Keratinocyte (primary cell): ENCODE results near the gene SBNO2. TPM values are rescaled to one million over a fixed set of nuclear protein-coding genes. Genes with fewer than 3 reads are reported as not detected.

Experiments used
- DNase-seq: peaks from one replicate; pipeline ENCODE4 v3.0.0-alpha.2; 2011; ENCODE audit warnings: low read depth, missing footprints, low spot score
- FAIRE-seq: peaks from 2 replicates; lab custom pipeline; 2011; peaks lifted over from hg19 to GRCh38; lab: Jason Lieb, UNC
- H2AFZ ChIP-seq: 2 replicates; pipeline ENCODE4 v1.6.0; 2012; ENCODE audit warnings: low read length, control low read depth, inconsistent platforms; ENCODE audit not compliant: control insufficient read depth
- H3K27ac ChIP-seq: 2 replicates; pipeline ENCODE4 v1.5.1; 2011; ENCODE audit warnings: low read length; ENCODE audit not compliant: control insufficient read depth, insufficient read depth
- H3K27me3 ChIP-seq: 3 replicates; pipeline ENCODE4 v1.6.0; 2011; ENCODE audit warnings: low read length; ENCODE audit not compliant: control insufficient read depth, insufficient read depth; ENCODE audit errors: extremely low read depth
- H3K36me3 ChIP-seq, 2 experiments: 2 replicates in 1 of 2; 3 replicates in 1 of 2; pipeline ENCODE4 v1.5.1; 2011; ENCODE audit warnings: low read length in 2 of 2, mild to moderate bottlenecking in 1 of 2; ENCODE audit not compliant: control insufficient read depth in 2 of 2, insufficient read depth in 2 of 2; ENCODE audit errors: extremely low read depth in 1 of 2
- H3K4me1 ChIP-seq: 3 replicates; pipeline ENCODE4 v1.5.1; 2011; ENCODE audit warnings: low read length; ENCODE audit not compliant: control insufficient read depth, insufficient read depth; ENCODE audit errors: extremely low read depth
- H3K4me2 ChIP-seq: 3 replicates; pipeline ENCODE4 v1.6.0; 2011; ENCODE audit warnings: low read depth, low read length; ENCODE audit not compliant: control insufficient read depth, insufficient read depth; ENCODE audit errors: extremely low read depth
- H3K4me3 ChIP-seq, 3 experiments: fragments of 200-600 bp in 1 of 3; sonication (generic) in 1 of 3; 2 replicates in 2 of 3; 3 replicates in 1 of 3; pipeline ENCODE4 v1.5.1; 2011 to 2016; ENCODE audit warnings: low read length in 3 of 3, mild to moderate bottlenecking in 3 of 3, control low read depth in 2 of 3, inconsistent platforms in 1 of 3, low read depth in 1 of 3, mixed read lengths in 1 of 3, mixed run types in 1 of 3, moderate library complexity in 1 of 3; ENCODE audit not compliant: control insufficient read depth in 2 of 3, insufficient read depth in 2 of 3; ENCODE audit errors: extremely low read depth in 1 of 3
- H3K79me2 ChIP-seq: 2 replicates; pipeline ENCODE4 v1.6.0; 2012; ENCODE audit warnings: low read length; ENCODE audit not compliant: control insufficient read depth, insufficient read depth
- H3K9ac ChIP-seq: 3 replicates; pipeline ENCODE4 v1.6.0; 2011; ENCODE audit warnings: low read length; ENCODE audit not compliant: control insufficient read depth, insufficient read depth; ENCODE audit errors: extremely low read depth
- H3K9me1 ChIP-seq: 3 replicates; pipeline ENCODE4 v1.6.0; 2011; ENCODE audit warnings: low read length; ENCODE audit not compliant: control insufficient read depth, insufficient read depth; ENCODE audit errors: extremely low read depth
- H3K9me3 ChIP-seq: 2 replicates; pipeline ENCODE4 v1.5.1; 2012; ENCODE audit warnings: low read depth, low read length; ENCODE audit not compliant: control insufficient read depth
- H4K20me1 ChIP-seq: 3 replicates; pipeline ENCODE4 v1.6.0; 2011; ENCODE audit warnings: low read length; ENCODE audit not compliant: control insufficient read depth, insufficient read depth; ENCODE audit errors: extremely low read depth
- EZH2 ChIP-seq: IDR thresholded peaks from one replicate; pipeline ENCODE4 v1.6.1; 2012; ENCODE audit warnings: inconsistent platforms, mild to moderate bottlenecking, low read length, moderate library complexity
- dilution Hi-C: fragments of 300-500 bp; cut with MboI; formaldehyde crosslinking; loops from one replicate; pipeline ENCODE4 v1.7.0; 2020; ENCODE audit warnings: low sequenced_read_pairs; ENCODE audit not compliant: extremely low pct_ligation_motif_present
- polyA plus RNA-seq, 5 experiments: library from polyadenylated mRNA; depleted of rRNA in 3 of 5; stranded (reverse) in 3 of 5; stranded (forward) in 1 of 5; unstranded in 1 of 5; fragments of >200 nt; gene quantifications; 1 replicate in 1 of 5; 2 replicates in 3 of 5; 3 replicates in 1 of 5; pipeline versions ENCODE4 v1.2.1 to v1.2.3, GENCODE V29; 2011 to 2012; ENCODE audit warnings: missing spikeins in 2 of 5, low read depth in 1 of 5, low replicate concordance in 1 of 5
- TF ChIP-seq, protein P1 (sequence below), 3 experiments: IDR thresholded peaks in 1 of 3; conservative IDR thresholded peaks in 1 of 3; optimal IDR thresholded peaks in 1 of 3; 2 replicates in 2 of 3; 3 replicates in 1 of 3; pipeline versions ENCODE3 to v1.5.1; 2011; ENCODE audit warnings: low read length in 3 of 3, mild to moderate bottlenecking in 3 of 3, moderate library complexity in 2 of 3, control low read depth in 1 of 3, inconsistent platforms in 1 of 3; ENCODE audit not compliant: insufficient read depth in 2 of 3; ENCODE audit errors: extremely low read depth in 1 of 3

Gene SBNO2
- polyA plus RNA-seq, 1 donor (not counting 4 experiments of a cell fraction or from before 2014, with no cell fraction given): 10.9 TPM

DNA sequence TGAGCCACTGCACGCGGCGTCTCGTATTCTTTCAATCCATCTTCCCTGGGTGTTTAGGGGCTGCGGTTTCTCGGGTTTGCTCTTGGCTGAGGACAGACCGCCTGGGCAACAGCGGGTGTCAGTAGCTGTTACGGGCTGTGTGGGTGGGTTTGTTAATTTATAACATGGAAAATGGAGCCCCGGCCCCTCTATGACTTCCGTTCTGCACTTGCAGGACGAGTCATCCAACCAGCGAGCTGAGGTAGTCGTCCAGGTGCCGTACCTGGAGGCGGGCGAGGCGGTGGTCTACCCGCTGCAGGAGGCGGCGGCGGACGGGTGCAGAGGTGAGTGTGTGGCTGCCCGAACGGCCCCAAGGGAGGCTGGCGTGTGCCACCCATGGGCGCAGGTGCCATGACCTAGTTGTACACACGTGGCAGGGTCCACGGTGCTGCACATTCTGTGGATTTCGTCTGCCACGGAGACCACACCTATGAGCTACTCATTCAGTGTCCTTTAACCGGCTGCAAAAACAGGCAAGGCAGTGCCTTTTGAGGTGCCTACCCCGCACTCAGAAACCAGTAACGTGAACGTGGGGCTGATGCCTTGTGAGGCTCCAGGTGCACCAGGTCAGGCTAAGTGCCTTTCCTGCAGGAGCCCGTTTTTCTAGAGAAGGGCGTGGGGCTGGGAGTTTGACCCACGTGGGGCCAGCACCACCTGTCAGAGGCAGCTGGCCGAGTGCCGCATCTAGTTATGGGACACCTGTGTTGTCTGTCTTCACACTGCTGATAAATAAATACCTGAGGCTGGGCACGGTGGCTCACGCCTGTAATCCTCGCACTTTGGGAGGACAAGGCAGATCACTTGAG, 89.8 kb downstream of the SBNO2 start:
- dilution Hi-C loops: no loop called here
- Histone ChIP-seq H3K27me3 (no peaks in the 10 kb centered on the region), H3K4me1 (peaks cover 4% of the 10 kb centered on the region), H3K9me1 (no peaks in the 10 kb centered on the region), H4K20me1 (no peaks in the 10 kb centered on the region), H3K9ac (no peak overlapping the region), H3K79me2 (no peaks in the 10 kb centered on the region), H3K36me3 (peaks cover 18% of the 10 kb centered on the region in 2 experiments), H3K4me2 (no peak overlapping the region), H3K4me3 (no peak overlapping the region), H3K9me3 (no peaks in the 10 kb centered on the region), H2AFZ (no peak overlapping the region), H3K27ac (no peak overlapping the region)
- FAIRE-seq (no peak), DNase-seq (no peak)
- TF ChIP-seq EZH2: no peak
- TF ChIP-seq, protein P1, sequence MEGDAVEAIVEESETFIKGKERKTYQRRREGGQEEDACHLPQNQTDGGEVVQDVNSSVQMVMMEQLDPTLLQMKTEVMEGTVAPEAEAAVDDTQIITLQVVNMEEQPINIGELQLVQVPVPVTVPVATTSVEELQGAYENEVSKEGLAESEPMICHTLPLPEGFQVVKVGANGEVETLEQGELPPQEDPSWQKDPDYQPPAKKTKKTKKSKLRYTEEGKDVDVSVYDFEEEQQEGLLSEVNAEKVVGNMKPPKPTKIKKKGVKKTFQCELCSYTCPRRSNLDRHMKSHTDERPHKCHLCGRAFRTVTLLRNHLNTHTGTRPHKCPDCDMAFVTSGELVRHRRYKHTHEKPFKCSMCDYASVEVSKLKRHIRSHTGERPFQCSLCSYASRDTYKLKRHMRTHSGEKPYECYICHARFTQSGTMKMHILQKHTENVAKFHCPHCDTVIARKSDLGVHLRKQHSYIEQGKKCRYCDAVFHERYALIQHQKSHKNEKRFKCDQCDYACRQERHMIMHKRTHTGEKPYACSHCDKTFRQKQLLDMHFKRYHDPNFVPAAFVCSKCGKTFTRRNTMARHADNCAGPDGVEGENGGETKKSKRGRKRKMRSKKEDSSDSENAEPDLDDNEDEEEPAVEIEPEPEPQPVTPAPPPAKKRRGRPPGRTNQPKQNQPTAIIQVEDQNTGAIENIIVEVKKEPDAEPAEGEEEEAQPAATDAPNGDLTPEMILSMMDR (optimal IDR thresholded peaks at IDR 0.05 in 1 of 3, IDR thresholded peaks at IDR 0.05 in 1 of 3, conservative IDR thresholded peaks at IDR 0.05 in 1 of 3; ENCODE audit: extremely low read depth in 1 of 3, insufficient read depth in 2 of 3, low read length in 3 of 3): no peak

- no peak for DNase-seq
- H3K9me3 ChIP-seq: no peaks in the 10 kb centered on the region
- TF ChIP-seq EZH2: no peak
- TF ChIP-seq, protein P1 (optimal IDR thresholded peaks at IDR 0.05 in 1 of 3, IDR thresholded peaks at IDR 0.05 in 1 of 3, conservative IDR thresholded peaks at IDR 0.05 in 1 of 3; ENCODE audit: extremely low read depth in 1 of 3, insufficient read depth in 2 of 3, low read length in 3 of 3): no peak
- no peaks in the 10 kb centered on the region for H3K27me3 ChIP-seq
- dilution Hi-C loops: no loop called here
- H4K20me1 ChIP-seq: no peaks in the 10 kb centered on the region
- peak overlapping the region; percentile 34 to 71 (median 52) for H3K4me3 ChIP-seq
- peak overlapping the region; percentile 73 for H3K9ac ChIP-seq
- peak overlapping the region; percentile 30 for H2AFZ ChIP-seq
- peaks cover 4% of the 10 kb centered on the region for H3K4me1 ChIP-seq
- H3K36me3 ChIP-seq: peaks cover 7 to 12% of the 10 kb centered on the region in 2 experiments
- FAIRE-seq: no peak
- no peaks in the 10 kb centered on the region for H3K9me1 ChIP-seq
- peak overlapping the region; percentile 77 for H3K4me2 ChIP-seq
- no peaks in the 10 kb centered on the region for H3K79me2 ChIP-seq
- no peak overlapping the region for H3K27ac ChIP-seq
Measured at GRCh38 chr19:1082928-1083816, 90.9 kb downstream of the SBNO2 start.
